Liver (tissue), 9 donors: ENCODE results near the gene FAIM2. TPM values are rescaled to one million over a fixed set of nuclear protein-coding genes. Genes with fewer than 3 reads are reported as not detected.

Experiments
- DNase-seq: peaks from one replicate; pipeline ENCODE4 v3.0.0-alpha.2; 2017; ENCODE audit warnings: low spot score
- H3K27ac ChIP-seq, 2 donors: one replicate each; pipeline ENCODE4 v1.7.0; 2013; ENCODE audit warnings: inconsistent platforms in 2 of 2, low read length in 2 of 2, control low read depth in 1 of 2, low read depth in 1 of 2, mild to moderate bottlenecking in 1 of 2
- H3K27me3 ChIP-seq, 4 donors: one replicate each; pipeline versions ENCODE4 v1.6.1 to v1.7.0; 2013; ENCODE audit warnings: low read length in 3 of 4, inconsistent platforms in 1 of 4, mild to moderate bottlenecking in 1 of 4, moderate library complexity in 1 of 4; ENCODE audit not compliant: control insufficient read depth in 4 of 4, insufficient read depth in 4 of 4
- H3K36me3 ChIP-seq, 4 donors: one replicate each; pipeline versions ENCODE4 v1.6.1 to v1.7.0; 2013; ENCODE audit warnings: low read length in 3 of 4, mild to moderate bottlenecking in 3 of 4, low read depth in 1 of 4, moderate library complexity in 1 of 4; ENCODE audit not compliant: control insufficient read depth in 4 of 4, insufficient read depth in 3 of 4
- H3K4me1 ChIP-seq, 4 donors: one replicate each; pipeline versions ENCODE4 v1.6.1 to v1.7.0; 2013; ENCODE audit warnings: low read length in 3 of 4, mild to moderate bottlenecking in 3 of 4, moderate library complexity in 1 of 4; ENCODE audit not compliant: control insufficient read depth in 4 of 4, insufficient read depth in 4 of 4
- H3K4me3 ChIP-seq, 3 donors: one replicate each; pipeline versions ENCODE4 v1.6.1 to v1.7.0; 2013; ENCODE audit warnings: low read length in 3 of 3, control low read depth in 1 of 3, low read depth in 1 of 3, mild to moderate bottlenecking in 1 of 3
- H3K9ac ChIP-seq, 2 donors: one replicate each; pipeline ENCODE4 v1.7.0; 2013; ENCODE audit warnings: low read length in 2 of 2, mild to moderate bottlenecking in 2 of 2, moderate library complexity in 2 of 2, control low read depth in 1 of 2, low read depth in 1 of 2
- H3K9me3 ChIP-seq, 4 donors: one replicate each; pipeline versions ENCODE4 v1.6.1 to v1.7.0; 2013; ENCODE audit warnings: low read length in 3 of 4; ENCODE audit not compliant: control insufficient read depth in 4 of 4
- ATF3 ChIP-seq: IDR thresholded peaks from 2 replicates; pipeline ENCODE4 v1.6.1; 2016; ENCODE audit warnings: antibody characterized with exemption
- CTCF ChIP-seq: fragments of 150-350 bp; IDR thresholded peaks from 2 replicates; pipeline ENCODE4 v1.5.1; 2017; ENCODE audit warnings: improper control_type of control experiment, low read depth, low read length; ENCODE audit not compliant: missing input control
- EGR1 ChIP-seq, 2 donors: IDR thresholded peaks; 2 replicates each; pipeline ENCODE4 v1.6.1; 2016 to 2018; ENCODE audit warnings: antibody characterized with exemption in 2 of 2, low read depth in 2 of 2
- FOXA1 ChIP-seq: IDR thresholded peaks from 2 replicates; pipeline ENCODE4 v1.6.1; 2016; ENCODE audit warnings: antibody characterized with exemption
- FOXA2 ChIP-seq: IDR thresholded peaks from 2 replicates; pipeline ENCODE4 v1.6.1; 2016; ENCODE audit warnings: antibody characterized with exemption
- GABPA ChIP-seq, 2 donors: IDR thresholded peaks in 1 of 2; conservative IDR thresholded peaks in 1 of 2; 2 replicates each; pipeline ENCODE4 v1.6.1; 2016; ENCODE audit warnings: antibody characterized with exemption in 2 of 2, mild to moderate bottlenecking in 1 of 2, moderate library complexity in 1 of 2
- HNF4A ChIP-seq, 2 donors: conservative IDR thresholded peaks; 2 replicates each; pipeline ENCODE4 v1.6.1; 2016; ENCODE audit warnings: antibody characterized with exemption in 2 of 2, mild to moderate bottlenecking in 2 of 2
- HNF4G ChIP-seq: IDR thresholded peaks from 2 replicates; pipeline ENCODE4 v1.6.1; 2016; ENCODE audit warnings: antibody characterized with exemption
- JUND ChIP-seq, 2 donors: IDR thresholded peaks; 2 replicates each; pipeline ENCODE4 v1.6.1; 2016; ENCODE audit warnings: antibody characterized with exemption in 2 of 2
- MAX ChIP-seq: IDR thresholded peaks from 2 replicates; pipeline ENCODE4 v1.6.1; 2016; ENCODE audit warnings: antibody characterized with exemption
- NR2F2 ChIP-seq: IDR thresholded peaks from 2 replicates; pipeline ENCODE4 v1.6.1; 2016; ENCODE audit warnings: antibody characterized with exemption
- RAD21 ChIP-seq, 2 donors: IDR thresholded peaks; 2 replicates each; pipeline ENCODE4 v1.6.1; 2016; ENCODE audit warnings: antibody characterized with exemption in 2 of 2, mild to moderate bottlenecking in 2 of 2
- REST ChIP-seq: IDR thresholded peaks from 2 replicates; pipeline ENCODE4 v1.6.1; 2016; ENCODE audit warnings: antibody characterized with exemption, mild to moderate bottlenecking
- RXRA ChIP-seq, 2 donors: IDR thresholded peaks; 2 replicates each; pipeline ENCODE4 v1.6.1; 2017 to 2018; ENCODE audit warnings: antibody characterized with exemption in 2 of 2, mild to moderate bottlenecking in 1 of 2
- SP1 ChIP-seq: IDR thresholded peaks from 2 replicates; pipeline ENCODE4 v1.6.1; 2018; ENCODE audit warnings: antibody characterized with exemption, mild to moderate bottlenecking
- TAF1 ChIP-seq: conservative IDR thresholded peaks from 2 replicates; pipeline ENCODE4 v1.6.1; 2016; ENCODE audit warnings: antibody characterized with exemption, mild to moderate bottlenecking
- YY1 ChIP-seq: IDR thresholded peaks from 2 replicates; pipeline ENCODE4 v1.6.1; 2016; ENCODE audit warnings: antibody characterized with exemption, mild to moderate bottlenecking
- ZBTB33 ChIP-seq: IDR thresholded peaks from 2 replicates; pipeline ENCODE4 v1.6.1; 2016; ENCODE audit warnings: antibody characterized with exemption
- WGBS: extraction: QIAGEN DNeasy Blood & Tissue Kit; methylation state at CpG from one replicate; pipeline ENCODE4 v1.1.7; 2013; 5-methylcytosine and 5-hydroxymethylcytosine counted together
- polyA plus RNA-seq, 2 donors: library from polyadenylated mRNA; stranded (reverse) in 1 of 2; unstranded in 1 of 2; fragments of 200-250 nt in 1 of 2; fragments of >200 nt in 1 of 2; fragmentation: Nextera tagmentation in 1 of 2; extraction: Ambion mirVana in 1 of 2; gene quantifications; one replicate each; pipeline versions ENCODE4 v1.2.1 to v1.2.3, GENCODE V29; 2013 to 2015
- total RNA-seq, 2 donors: library from RNA; depleted of rRNA; stranded (reverse); fragments of >200 nt; gene quantifications; one replicate each; pipeline ENCODE4 v1.2.3, GENCODE V29; 2014
- donor health status: healthy.
- donor health status: healthy.
- donor health status: healthy.
- donor health status: healthy.
- donor health status: healthy.

FAIM2 gene
- total and polyA plus RNA-seq, 4 donors: 0.06 to 0.23 TPM; not detected in 2

GRCh38 chr12:49891012-49891411, 12.7 kb downstream of the FAIM2 start:
- no peak for TF ChIP-seq CTCF
- no peak for TF ChIP-seq FOXA1
- TF ChIP-seq SP1: no peak
- no peak for TF ChIP-seq REST
- H3K9ac ChIP-seq: no peak overlapping the region
- no peaks in the 10 kb centered on the region for H3K9me3 ChIP-seq
- no peaks in the 10 kb centered on the region for H3K4me1 ChIP-seq
- H3K27me3 ChIP-seq: no peaks in the 10 kb centered on the region
- WGBS: 81% methylated on average over 2 of the region's 2 CpGs
- no peak for DNase-seq
- no peaks in the 10 kb centered on the region for H3K36me3 ChIP-seq
- H3K4me3 ChIP-seq: no peak overlapping the region
- no peak overlapping the region for H3K27ac ChIP-seq

- no peak overlapping the region for H3K4me3 ChIP-seq
- DNase-seq: no peak
- no peak overlapping the region for H3K27ac ChIP-seq
- no peaks in the 10 kb centered on the region for H3K27me3 ChIP-seq
- no peaks in the 10 kb centered on the region for H3K4me1 ChIP-seq
- WGBS: 58% methylated on average over 4 of the region's 4 CpGs
- H3K9ac ChIP-seq: no peak overlapping the region
- no peaks in the 10 kb centered on the region for H3K9me3 ChIP-seq
- H3K36me3 ChIP-seq: no peaks in the 10 kb centered on the region
- TF ChIP-seq RXRA (IDR thresholded peaks at IDR 0.05): no peak
- TF ChIP-seq HNF4G: no peak
- TF ChIP-seq ZBTB33: no peak
- no peak for TF ChIP-seq TAF1
- no peak for TF ChIP-seq FOXA2
- TF ChIP-seq YY1: no peak
- TF ChIP-seq SP1: no peak
- TF ChIP-seq FOXA1: no peak
- TF ChIP-seq EGR1 (IDR thresholded peaks at IDR 0.05; ENCODE audit: low read depth in 2 of 2): no peak
- TF ChIP-seq MAX: no peak
- no peak for TF ChIP-seq NR2F2
- no peak for TF ChIP-seq ATF3
- TF ChIP-seq CTCF: no peak
- TF ChIP-seq REST: no peak
- TF ChIP-seq HNF4A (conservative IDR thresholded peaks at IDR 0.05): no peak
- no peak for TF ChIP-seq GABPA (IDR thresholded peaks at IDR 0.05 in 1 of 2, conservative IDR thresholded peaks at IDR 0.05 in 1 of 2)
- no peak for TF ChIP-seq JUND (IDR thresholded peaks at IDR 0.05)
- no peak for TF ChIP-seq RAD21 (IDR thresholded peaks at IDR 0.05)
These were observed 13.6 kb downstream of the FAIM2 start for GRCh38 chr12:49890096-49890461.
